ELF-1 (cell line): Measurements from ENCODE around the gene DEK.
"Not testable (repeated sequence)": the region's sequence is repeated elsewhere in the genome, so short reads cannot be mapped to it uniquely, and the experiment has no call there.

Source experiments
- DNase-seq: peaks from one replicate; pipeline ENCODE4 v3.0.0-alpha.2; 2016; ENCODE audit warnings: low read depth, low spot score

DEK gene

DNA sequence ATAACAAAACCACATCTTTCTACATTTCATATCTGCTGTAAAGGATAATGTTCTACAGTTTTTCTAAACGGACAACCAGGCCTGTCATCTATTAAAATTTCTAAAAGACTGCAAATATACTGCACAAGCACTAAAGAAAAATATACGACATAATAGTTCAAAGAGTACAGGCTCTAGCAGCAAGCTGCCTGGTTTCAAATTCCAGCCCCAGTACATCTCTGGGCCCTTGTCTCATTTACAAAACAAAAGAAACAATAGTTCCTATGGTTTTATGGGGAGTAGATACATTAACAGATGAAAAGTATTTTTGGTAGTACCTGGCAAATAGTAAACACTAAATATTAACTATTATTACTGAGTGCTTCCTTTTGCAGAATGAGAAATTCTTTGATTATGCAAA, 24.1 kb downstream of the DEK start:
- DNase-seq: no peak

DNA sequence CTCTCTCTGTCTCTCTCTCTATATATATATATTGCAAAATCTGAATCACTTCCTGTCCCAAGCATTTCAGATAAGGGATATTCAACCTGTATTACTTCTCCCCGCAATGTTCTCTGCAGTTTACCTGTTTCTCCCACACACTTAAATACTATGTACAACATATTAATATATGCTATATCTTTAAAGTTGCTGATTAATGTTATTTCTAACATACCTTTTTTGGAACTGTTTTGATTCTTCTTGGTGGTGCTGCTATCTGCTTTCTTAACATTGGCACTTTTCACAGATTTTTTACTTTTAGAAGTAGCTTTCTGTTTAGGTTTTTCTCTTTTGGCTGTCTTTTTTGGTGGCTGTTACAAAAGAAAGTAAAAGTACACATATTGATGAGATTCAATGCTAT, 27.2 kb downstream of the DEK start:
- DNase-seq: no peak

GRCh38 chr6:18235524-18235923, 28.8 kb downstream of the DEK start:
- no peak for DNase-seq

DNA sequence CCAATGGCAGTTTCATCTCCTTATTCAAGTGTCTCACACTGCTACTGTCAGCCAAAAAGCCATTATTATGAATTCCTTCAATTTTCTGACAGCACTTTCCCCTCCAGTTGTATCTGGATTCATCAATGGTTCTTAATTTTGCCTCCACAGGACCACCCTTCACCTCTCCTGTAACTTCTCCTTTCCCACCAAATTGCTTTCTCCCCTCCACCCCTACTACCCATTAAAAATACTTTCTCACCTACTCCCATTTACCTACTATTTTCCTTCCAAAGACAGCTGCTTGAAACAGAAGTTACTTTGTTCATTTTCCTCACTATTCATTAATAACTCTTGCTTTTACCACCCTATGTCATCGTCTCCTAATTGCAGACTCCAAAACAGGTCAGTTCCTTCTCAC, 29.8 kb downstream of the DEK start:
- no peak for DNase-seq

DNA sequence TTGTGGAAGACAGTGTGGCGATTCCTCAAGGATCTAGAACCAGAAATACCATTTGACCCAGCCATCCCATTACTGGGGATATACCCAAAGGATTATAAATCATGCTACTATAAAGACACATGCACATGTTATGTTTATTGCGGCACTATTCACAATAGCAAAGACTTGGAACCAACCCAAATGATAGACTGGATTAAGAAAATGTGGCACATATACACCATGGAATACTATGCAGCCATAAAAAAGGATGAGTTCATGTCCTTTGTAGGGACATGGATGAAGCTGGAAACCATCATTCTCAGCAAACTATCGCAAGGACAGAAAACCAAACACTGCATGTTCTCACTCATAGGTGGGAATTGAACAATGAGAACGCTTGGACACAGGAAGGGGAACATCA, 30.6 kb downstream of the DEK start:
- DNase-seq: not testable (repeated sequence)

DNA sequence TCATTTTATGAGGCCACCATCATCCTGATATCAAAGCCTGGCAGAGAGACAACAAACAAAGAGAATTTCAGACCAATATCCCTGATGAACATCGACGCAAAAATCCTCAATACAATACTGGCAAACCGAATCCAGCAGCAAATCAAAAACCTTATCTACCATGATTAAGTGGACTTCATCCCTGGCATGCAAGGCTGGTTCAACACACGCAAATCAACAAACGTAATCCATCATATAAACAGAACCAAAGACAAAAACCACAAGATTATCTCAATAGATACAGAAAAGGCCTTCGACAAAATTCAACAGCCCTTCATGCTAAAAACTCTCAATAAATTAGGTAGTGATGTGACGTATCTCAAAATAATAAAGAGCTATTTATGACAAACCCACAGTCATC, 32.5 kb downstream of the DEK start:
- not testable (repeated sequence) for DNase-seq

DNA sequence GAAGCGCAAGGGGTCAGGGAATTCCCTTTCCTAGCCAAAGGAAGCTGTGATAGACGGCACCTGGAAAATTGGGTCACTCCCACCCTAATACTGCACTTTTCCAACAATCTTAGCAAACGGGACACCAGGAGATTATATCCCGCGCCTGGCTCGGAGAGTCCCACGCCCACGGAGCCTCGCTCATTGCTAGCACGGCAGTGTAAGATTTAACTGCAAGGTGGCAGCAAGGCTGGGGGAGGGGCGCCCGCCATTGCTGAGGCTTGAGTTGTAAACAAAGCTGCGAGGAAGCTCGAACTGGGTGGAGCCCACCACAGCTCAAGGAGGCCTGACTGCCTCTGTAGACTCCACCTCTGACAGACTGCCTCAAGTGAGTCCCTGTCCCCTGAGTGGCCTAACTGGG, 35.7 kb downstream of the DEK start:
- DNase-seq: not testable (repeated sequence)

GRCh38 chr6:18227166-18227565, 37.2 kb downstream of the DEK start:
- DNase-seq: peak; percentile 32

GRCh38 chr6:18226451-18227105, 37.8 kb downstream of the DEK start:
- peak; percentile 88 for DNase-seq

GRCh38 chr6:18221288-18221615, 43.1 kb downstream of the DEK start:
- no peak for DNase-seq

DNA sequence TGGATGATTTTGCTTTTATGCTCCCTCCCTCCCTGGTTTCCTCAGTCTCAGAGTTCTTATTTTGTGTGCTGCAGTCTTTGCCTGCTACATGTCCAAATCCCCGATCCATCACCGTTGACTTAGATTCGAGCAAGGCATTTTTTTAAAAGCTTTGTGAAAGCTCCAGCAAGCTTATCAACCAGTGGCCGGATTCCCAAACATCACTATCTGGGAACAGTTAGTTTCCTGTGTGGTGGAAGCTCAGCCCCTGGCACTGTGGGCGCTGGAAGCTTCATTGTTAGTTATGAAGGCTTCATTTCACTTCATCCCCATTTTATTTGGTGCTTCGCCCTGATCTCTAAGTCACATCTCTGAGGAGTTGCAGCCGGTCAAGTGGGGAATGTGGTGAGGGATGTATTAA, 44.7 kb downstream of the DEK start:
- DNase-seq: no peak

DNA sequence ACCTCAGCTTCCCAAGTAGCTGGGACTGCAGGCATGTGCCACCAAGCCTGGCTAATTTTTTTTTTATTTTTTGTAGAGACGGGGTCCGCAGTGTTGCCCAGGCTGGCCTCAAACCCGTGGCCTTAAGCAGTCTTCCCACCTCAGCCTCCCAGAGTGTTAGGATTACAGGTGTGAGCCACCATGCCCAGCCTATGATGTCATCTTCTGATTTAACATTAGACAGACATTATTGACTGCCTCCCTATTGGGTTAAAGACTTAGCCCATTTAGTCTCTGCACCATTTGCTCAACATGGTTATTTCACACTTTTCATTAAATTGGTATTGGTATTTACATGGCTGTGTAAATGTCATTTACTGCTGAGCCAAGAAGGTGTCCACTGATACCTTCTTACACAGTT, 46.1 kb downstream of the DEK start:
- DNase-seq: no peak

- DNase-seq: no peak
Measured at GRCh38 chr6:18216411-18216810, 47.9 kb downstream of the DEK start.

- DNase-seq: no peak
Measured at GRCh38 chr6:18215436-18215835, 48.9 kb downstream of the DEK start.

DNA sequence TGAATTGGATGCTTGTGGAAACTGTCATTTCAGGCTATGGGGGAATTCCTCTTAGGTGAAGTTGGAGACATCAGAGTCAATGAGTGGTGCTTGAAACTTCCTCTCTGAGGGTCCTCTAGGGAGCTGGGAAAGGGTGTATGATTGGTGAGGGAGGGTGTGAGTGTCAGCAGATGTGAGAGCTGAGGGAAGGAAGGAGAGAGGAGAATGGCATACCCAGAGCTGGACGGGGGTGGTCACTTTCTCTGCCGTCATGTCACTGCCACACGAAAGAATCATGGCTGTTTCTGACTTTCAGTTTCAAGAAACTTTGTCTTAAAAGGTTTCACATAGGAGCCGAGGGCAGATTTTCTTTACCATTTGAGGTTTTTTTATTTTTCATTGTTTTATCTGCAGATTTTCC, 50.3 kb downstream of the DEK start:
- no peak for DNase-seq

DNA sequence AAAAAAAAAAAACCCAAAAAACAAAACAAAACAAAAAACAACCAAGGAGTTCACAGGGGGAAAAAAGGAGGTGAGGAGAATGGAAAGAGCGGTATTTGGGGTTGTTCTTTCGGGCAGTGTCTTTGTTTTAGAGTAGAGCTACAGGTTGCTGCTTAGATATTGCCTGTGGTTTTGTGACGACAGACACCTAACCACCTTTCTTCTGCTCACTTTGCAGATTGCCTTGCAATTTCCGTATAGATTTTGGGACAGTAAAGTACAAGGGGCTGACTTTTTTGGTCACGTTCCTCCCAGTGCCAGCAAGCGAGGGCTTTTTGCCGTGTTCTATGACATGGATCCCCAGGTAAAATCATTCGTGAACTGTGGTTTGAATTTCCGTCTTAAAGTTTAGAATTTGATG, 50.9 kb downstream of the DEK start:
- DNase-seq: no peak

DNA sequence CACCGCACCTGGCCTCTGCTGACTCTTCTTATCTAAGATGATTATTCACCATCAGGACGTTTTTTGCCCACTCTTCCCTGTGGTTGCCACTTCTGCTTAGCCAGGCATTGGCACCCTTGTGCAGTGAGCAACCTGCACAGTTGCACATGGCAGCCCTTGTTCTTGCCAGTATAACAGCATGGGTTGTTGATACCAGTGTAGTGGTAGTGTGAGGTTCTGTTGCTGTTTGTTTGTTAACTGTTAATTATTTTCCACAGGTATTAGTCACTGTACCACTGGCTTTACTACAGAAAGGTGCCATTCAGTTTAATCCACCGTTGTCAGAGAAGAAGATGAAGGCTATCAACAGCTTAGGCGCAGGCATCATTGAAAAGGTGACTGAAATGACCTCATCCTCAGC, 52.1 kb downstream of the DEK start:
- DNase-seq: no peak

- DNase-seq: no peak
Measured at GRCh38 chr6:18211338-18211737, 53.0 kb downstream of the DEK start.

- no peak for DNase-seq
Measured at GRCh38 chr6:18210707-18211106, 53.6 kb downstream of the DEK start.

GRCh38 chr6:18209539-18210197, 54.7 kb downstream of the DEK start:
- DNase-seq: no peak

GRCh38 chr6:18208778-18209177, 55.6 kb downstream of the DEK start:
- not testable (repeated sequence) for DNase-seq

DNA sequence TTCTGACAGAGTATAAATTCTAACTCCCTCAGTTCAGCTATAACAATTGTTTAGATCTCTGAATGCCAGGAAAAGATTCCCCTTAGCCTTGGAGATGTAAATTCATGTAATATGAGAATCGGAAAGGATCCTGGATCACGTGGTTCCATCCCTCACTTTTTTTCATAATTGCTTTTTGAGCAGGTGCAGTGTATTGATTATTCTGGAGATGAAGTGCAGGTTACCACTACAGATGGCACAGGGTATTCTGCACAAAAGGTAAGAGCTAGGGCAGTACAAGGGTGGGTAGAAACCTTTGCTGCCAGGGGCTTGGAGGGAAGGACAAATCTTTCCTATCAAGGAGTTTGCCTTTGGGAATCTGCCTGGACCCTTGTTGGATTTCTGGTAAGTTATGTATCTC, 56.4 kb downstream of the DEK start:
- no peak for DNase-seq

GRCh38 chr6:18207438-18207837, 56.9 kb downstream of the DEK start:
- no peak for DNase-seq

DNA sequence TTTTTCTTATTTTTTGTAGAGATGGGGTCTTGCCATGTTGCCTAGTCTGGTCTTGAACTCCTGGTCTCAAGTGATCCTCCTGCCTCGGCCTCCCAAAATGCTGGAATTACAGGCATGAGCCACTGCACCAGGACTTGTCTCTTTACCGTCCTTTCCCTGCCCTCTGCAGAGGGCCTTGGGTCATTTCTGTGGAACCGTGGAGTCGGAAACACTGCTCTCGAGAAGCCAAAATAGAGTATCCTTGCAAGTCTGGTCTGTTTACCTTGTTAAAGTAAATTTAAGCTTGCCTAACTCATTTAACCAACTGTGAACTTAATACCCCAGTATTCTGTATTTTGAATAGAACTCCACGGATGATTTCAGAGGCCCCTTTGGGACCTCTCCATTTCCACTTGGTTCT, 57.7 kb downstream of the DEK start:
- DNase-seq: no peak
